Ishikawa (cell line): ENCODE measurements around the gene MORF4L1.

Source experiments
- CEBPB ChIP-seq: IDR thresholded peaks from 2 replicates; pipeline ENCODE4 v1.6.1; 2012
- CREB1 ChIP-seq: IDR thresholded peaks from 2 replicates; pipeline ENCODE4 v1.6.1; 2012; ENCODE audit warnings: low read depth
- EGR1 ChIP-seq: IDR thresholded peaks from 2 replicates; pipeline ENCODE4 v1.6.1; 2012
- EP300 ChIP-seq: IDR thresholded peaks from 2 replicates; pipeline ENCODE4 v1.6.1; 2012; ENCODE audit warnings: borderline replicate concordance
- FOXM1 ChIP-seq: IDR thresholded peaks from 2 replicates; pipeline ENCODE4 v1.6.1; 2012; ENCODE audit warnings: low read depth, borderline replicate concordance
- MAX ChIP-seq: IDR thresholded peaks from 2 replicates; pipeline ENCODE4 v1.6.1; 2012
- NFIC ChIP-seq: IDR thresholded peaks from 2 replicates; pipeline ENCODE4 v1.6.1; 2012
- RAD21 ChIP-seq: IDR thresholded peaks from 2 replicates; pipeline ENCODE4 v1.6.1; 2012; ENCODE audit warnings: low read depth
- REST ChIP-seq: IDR thresholded peaks from 2 replicates; pipeline ENCODE4 v1.6.1; 2012; ENCODE audit warnings: low read depth, mild to moderate bottlenecking
- TAF1 ChIP-seq: IDR thresholded peaks from 2 replicates; pipeline ENCODE4 v1.6.1; 2012; ENCODE audit warnings: low read depth, mild to moderate bottlenecking
- TCF12 ChIP-seq: IDR thresholded peaks from 2 replicates; pipeline ENCODE4 v1.6.1; 2012; ENCODE audit warnings: low read depth
- TEAD4 ChIP-seq: IDR thresholded peaks from 2 replicates; pipeline ENCODE4 v1.6.1; 2012
- USF1 ChIP-seq: IDR thresholded peaks from 2 replicates; pipeline ENCODE4 v1.6.1; 2012
- YY1 ChIP-seq: IDR thresholded peaks from 2 replicates; pipeline ENCODE4 v1.6.1; 2012; ENCODE audit warnings: low read depth
- ZBTB7A ChIP-seq: IDR thresholded peaks from 2 replicates; pipeline ENCODE4 v1.6.1; 2012; ENCODE audit warnings: low read depth

MORF4L1 gene

GRCh38 chr15:78910271-78910670 lies 37.6 kb downstream of the MORF4L1 start:
- TF ChIP-seq CEBPB, result no peak
- TF ChIP-seq YY1, result no peak
- TF ChIP-seq EP300, result no peak
- no peak for TF ChIP-seq NFIC
- TF ChIP-seq TEAD4, result no peak
- TF ChIP-seq EGR1, result no peak
- no peak for TF ChIP-seq MAX
- TF ChIP-seq ZBTB7A, result no peak
- TF ChIP-seq USF1, result no peak
- no peak for TF ChIP-seq RAD21
- TF ChIP-seq CREB1, result no peak
- TF ChIP-seq TAF1, result no peak
- no peak for TF ChIP-seq REST
- TF ChIP-seq FOXM1, result no peak
- TF ChIP-seq TCF12, result no peak

GRCh38 chr15:78912316-78912715 lies 39.6 kb downstream of the MORF4L1 start:
- TF ChIP-seq EP300, result no peak

GRCh38 chr15:78913012-78913411 lies 40.3 kb downstream of the MORF4L1 start:
- TF ChIP-seq ZBTB7A (no peak), MAX (no peak), CREB1 (no peak), TEAD4 (no peak), TAF1 (no peak), RAD21 (no peak), EGR1 (no peak), REST (no peak), FOXM1 (no peak)

GRCh38 chr15:78914027-78914764 lies 41.5 kb downstream of the MORF4L1 start:
- TF ChIP-seq TAF1 (no peak), MAX (no peak), ZBTB7A (no peak), REST (no peak), RAD21 (0 out of 2 replicates have a peak, but pooled peaks have one; percentile 19), USF1 (no peak), NFIC (no peak), YY1 (no peak)
